OCI-LY1 (cell line): ENCODE results near the gene VPS39.

Experiments
- H2AFZ ChIP-seq: fragments of 200-600 bp; sonication (generic), shearing (Covaris generic); 2 replicates; pipeline ENCODE4 v1.6.0; 2014; ENCODE audit warnings: antibody characterized with exemption, mild to moderate bottlenecking, low read length
- H3F3A ChIP-seq: fragments of 200-600 bp; sonication (generic), shearing (Covaris generic); 2 replicates; pipeline ENCODE4 v1.6.0; 2014; ENCODE audit warnings: mild to moderate bottlenecking, antibody characterized with exemption, low read length, moderate library complexity; ENCODE audit not compliant: insufficient read depth
- H3K27ac ChIP-seq: fragments of 200-600 bp; sonication (generic); 2 replicates; pipeline ENCODE4 v1.5.1; 2014; ENCODE audit warnings: low read length, mixed run types, mild to moderate bottlenecking, low read depth; ENCODE audit not compliant: poor library complexity, severe bottlenecking
- H3K27me3 ChIP-seq: fragments of 200-600 bp; sonication (generic); 2 replicates; pipeline ENCODE4 v1.6.0; 2014; ENCODE audit warnings: antibody characterized with exemption, mild to moderate bottlenecking, low read length, moderate library complexity; ENCODE audit not compliant: insufficient read depth
- H3K36me3 ChIP-seq: fragments of 200-600 bp; sonication (generic); 2 replicates; pipeline ENCODE4 v1.6.1; 2014; ENCODE audit warnings: mild to moderate bottlenecking, antibody characterized with exemption, low read length, moderate library complexity, mixed read lengths; ENCODE audit not compliant: insufficient read depth
- H3K4me1 ChIP-seq: fragments of 200-600 bp; sonication (generic); 2 replicates; pipeline ENCODE4 v1.5.1; 2014; ENCODE audit warnings: mild to moderate bottlenecking, low read length, moderate library complexity; ENCODE audit not compliant: insufficient read depth, severe bottlenecking
- H3K4me2 ChIP-seq: fragments of 200-600 bp; sonication (generic), shearing (Covaris generic); 2 replicates; pipeline ENCODE4 v1.6.1; 2014; ENCODE audit warnings: low read length
- H3K4me3 ChIP-seq: fragments of 200-600 bp; sonication (generic); 2 replicates; pipeline ENCODE4 v1.5.1; 2014; ENCODE audit warnings: low read length, low read depth, mild to moderate bottlenecking, mixed read lengths; ENCODE audit not compliant: poor library complexity, severe bottlenecking
- H3K79me2 ChIP-seq: fragments of 200-600 bp; shearing (Covaris generic); 2 replicates; pipeline ENCODE4 v1.6.1; 2016; ENCODE audit warnings: mixed run types, low read length, mixed read lengths; ENCODE audit not compliant: insufficient read depth
- H3K9ac ChIP-seq: fragments of 200-600 bp; sonication (generic), shearing (Covaris generic); 2 replicates; pipeline ENCODE4 v1.6.1; 2014; ENCODE audit warnings: mild to moderate bottlenecking, low read length, mixed read lengths
- H3K9me2 ChIP-seq: fragments of 200-600 bp; sonication (generic), shearing (Covaris generic); 2 replicates; pipeline ENCODE4 v1.6.1; 2014; ENCODE audit warnings: low read depth, mild to moderate bottlenecking, low read length, mixed read lengths
- H3K9me3 ChIP-seq: fragments of 200-600 bp; shearing (Covaris generic); 2 replicates; pipeline ENCODE4 v1.6.1; 2014; ENCODE audit warnings: low read length, mixed read lengths
- H4K20me1 ChIP-seq: fragments of 200-600 bp; sonication (generic), shearing (Covaris generic); 2 replicates; pipeline ENCODE4 v1.6.0; 2016; ENCODE audit warnings: mild to moderate bottlenecking, low read length; ENCODE audit not compliant: insufficient read depth
- EZH2 ChIP-seq: fragments of 200-600 bp; sonication (generic), shearing (Covaris generic); IDR thresholded peaks from 2 replicates; pipeline ENCODE4 v1.8.0; 2017; ENCODE audit warnings: borderline replicate concordance, mixed run types, mild to moderate bottlenecking, antibody characterized with exemption, low read length, moderate library complexity, mixed read lengths
- TF ChIP-seq, protein P1 (sequence below): fragments of 200-600 bp; sonication (generic), shearing (Covaris generic); IDR thresholded peaks from 2 replicates; pipeline ENCODE4 v1.5.1; 2017; ENCODE audit warnings: mild to moderate bottlenecking, antibody characterized with exemption, low read length, moderate library complexity, mixed read lengths

Gene VPS39

DNA sequence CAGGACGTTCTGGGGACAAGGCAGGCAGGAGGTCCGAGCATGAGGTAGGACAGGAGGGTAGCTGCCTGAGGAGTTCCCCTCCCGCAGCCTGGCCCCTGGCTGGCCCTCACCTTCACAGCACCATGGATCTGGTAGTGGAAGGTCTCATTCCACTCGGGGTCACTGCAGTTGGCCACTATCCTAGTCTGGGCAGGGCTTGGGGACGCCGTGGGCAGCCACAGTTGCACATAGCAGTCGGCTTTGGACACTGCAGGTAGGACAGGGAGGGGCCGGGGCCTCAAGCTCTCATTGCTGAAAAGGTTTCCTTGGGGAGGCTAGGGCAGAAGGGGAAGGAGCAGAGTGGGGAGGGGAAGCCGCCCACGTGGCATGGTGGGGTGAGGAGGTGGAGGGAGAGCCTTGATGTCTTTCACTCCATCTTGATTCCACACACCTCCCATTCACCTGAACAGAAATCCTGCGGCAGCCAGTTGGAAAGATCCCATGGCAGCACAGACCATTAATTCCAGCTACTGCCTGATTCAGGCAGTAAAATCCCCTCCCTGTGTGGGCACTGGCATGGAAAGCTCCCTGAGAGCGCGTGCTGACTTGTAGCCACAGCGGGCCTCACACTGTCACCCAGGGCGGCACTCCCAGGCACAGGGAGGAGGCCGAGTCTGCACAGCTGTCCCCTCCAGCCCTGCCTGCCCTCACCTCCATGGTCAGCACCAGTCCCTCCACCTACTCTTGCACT, 53.7 kb downstream of the VPS39 start:
- H3K27ac ChIP-seq = no peak overlapping the region
- H3K4me1 ChIP-seq = no peaks in the 10 kb centered on the region
- no peak overlapping the region for H3K9ac ChIP-seq
- TF ChIP-seq, protein P1, sequence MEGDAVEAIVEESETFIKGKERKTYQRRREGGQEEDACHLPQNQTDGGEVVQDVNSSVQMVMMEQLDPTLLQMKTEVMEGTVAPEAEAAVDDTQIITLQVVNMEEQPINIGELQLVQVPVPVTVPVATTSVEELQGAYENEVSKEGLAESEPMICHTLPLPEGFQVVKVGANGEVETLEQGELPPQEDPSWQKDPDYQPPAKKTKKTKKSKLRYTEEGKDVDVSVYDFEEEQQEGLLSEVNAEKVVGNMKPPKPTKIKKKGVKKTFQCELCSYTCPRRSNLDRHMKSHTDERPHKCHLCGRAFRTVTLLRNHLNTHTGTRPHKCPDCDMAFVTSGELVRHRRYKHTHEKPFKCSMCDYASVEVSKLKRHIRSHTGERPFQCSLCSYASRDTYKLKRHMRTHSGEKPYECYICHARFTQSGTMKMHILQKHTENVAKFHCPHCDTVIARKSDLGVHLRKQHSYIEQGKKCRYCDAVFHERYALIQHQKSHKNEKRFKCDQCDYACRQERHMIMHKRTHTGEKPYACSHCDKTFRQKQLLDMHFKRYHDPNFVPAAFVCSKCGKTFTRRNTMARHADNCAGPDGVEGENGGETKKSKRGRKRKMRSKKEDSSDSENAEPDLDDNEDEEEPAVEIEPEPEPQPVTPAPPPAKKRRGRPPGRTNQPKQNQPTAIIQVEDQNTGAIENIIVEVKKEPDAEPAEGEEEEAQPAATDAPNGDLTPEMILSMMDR = no peak
- TF ChIP-seq EZH2 = no peak
- no peaks in the 10 kb centered on the region for H3K79me2 ChIP-seq
- no peaks in the 10 kb centered on the region for H3K9me2 ChIP-seq
- no peaks in the 10 kb centered on the region for H3K9me3 ChIP-seq
- no peaks in the 10 kb centered on the region for H4K20me1 ChIP-seq
- H3K4me2 ChIP-seq = no peak overlapping the region
- H2AFZ ChIP-seq = no peak overlapping the region
- no peaks in the 10 kb centered on the region; the same call in 1 of the 2 replicates for H3K27me3 ChIP-seq
- H3K4me3 ChIP-seq = no peak overlapping the region
- H3F3A ChIP-seq = no peaks in the 10 kb centered on the region
- peaks cover 13% of the 10 kb centered on the region for H3K36me3 ChIP-seq

DNA sequence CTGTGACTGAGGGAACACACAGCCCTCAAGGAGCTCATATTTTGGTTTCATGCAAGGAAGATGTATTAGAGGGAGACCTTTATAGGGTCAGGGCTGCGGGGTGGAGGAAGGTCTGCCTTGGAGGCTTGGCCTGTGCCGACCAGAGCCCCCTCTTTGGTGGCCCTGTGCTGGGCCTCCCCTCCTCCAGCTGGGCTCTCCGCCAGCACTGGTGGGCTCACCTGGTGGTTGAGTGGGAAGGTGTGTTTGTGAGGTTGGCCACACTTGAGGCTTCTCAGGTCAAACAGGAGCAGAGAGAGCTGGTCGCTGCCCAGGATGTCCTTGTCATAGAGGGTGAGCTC, 54.3 kb downstream of the VPS39 start:
- Histone ChIP-seq H3K4me3 (no peak overlapping the region), H3K36me3 (peaks cover 7% of the 10 kb centered on the region; the same call in 1 of the 2 replicates), H3K27ac (no peak overlapping the region), H3K27me3 (no peaks in the 10 kb centered on the region; the same call in 1 of the 2 replicates), H3K9me3 (no peaks in the 10 kb centered on the region), H3F3A (no peaks in the 10 kb centered on the region), H4K20me1 (no peaks in the 10 kb centered on the region), H2AFZ (no peak overlapping the region), H3K4me2 (no peak overlapping the region), H3K79me2 (no peaks in the 10 kb centered on the region), H3K9me2 (no peaks in the 10 kb centered on the region), H3K9ac (no peak overlapping the region), H3K4me1 (no peaks in the 10 kb centered on the region)
- no peak for TF ChIP-seq EZH2
- TF ChIP-seq, protein P1 = no peak

DNA sequence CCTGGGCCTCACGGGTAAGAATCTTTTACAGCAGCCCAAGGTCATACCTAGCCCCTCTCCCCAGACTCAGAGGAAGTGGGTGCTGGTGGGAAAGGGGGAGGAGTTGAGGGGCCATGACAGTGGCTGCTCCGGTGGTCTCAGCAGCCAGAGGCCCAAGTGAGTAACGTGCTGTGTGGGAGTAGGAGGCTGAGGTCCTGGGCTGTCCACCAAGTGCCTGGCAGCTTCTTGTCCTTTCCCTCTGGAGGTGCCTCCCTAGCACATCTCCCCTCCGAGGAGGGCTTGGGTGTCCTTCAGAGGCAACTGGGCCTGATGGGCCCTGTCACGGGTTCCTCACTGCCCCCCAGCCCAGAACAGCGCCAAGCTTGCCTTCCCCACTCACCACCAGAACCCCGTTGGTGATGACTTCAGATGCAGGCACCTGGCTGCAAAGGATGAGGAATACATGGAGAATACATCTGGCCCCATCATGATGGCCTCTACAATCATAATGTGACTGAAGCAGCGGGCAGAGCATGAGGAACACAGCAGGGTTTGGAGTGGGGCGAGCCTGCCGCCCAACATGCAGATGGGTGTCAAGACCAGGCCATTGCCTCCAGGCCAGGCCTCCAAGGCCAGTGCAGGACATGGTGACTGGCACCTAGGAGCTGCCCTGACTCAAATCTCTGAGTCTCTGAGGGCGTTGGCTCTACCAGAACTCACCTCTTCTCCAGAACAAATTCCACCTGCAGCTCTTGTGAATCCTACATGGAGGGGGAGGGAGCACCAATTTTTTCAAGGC, 55.0 kb downstream of the VPS39 start:
- Histone ChIP-seq H4K20me1 (no peaks in the 10 kb centered on the region), H3K4me2 (no peak overlapping the region), H3K27ac (no peak overlapping the region), H3K36me3 (no peaks in the 10 kb centered on the region), H3F3A (no peaks in the 10 kb centered on the region), H3K4me3 (no peak overlapping the region), H3K27me3 (no peaks in the 10 kb centered on the region; the same call in 1 of the 2 replicates), H3K9me2 (no peaks in the 10 kb centered on the region), H3K9ac (no peak overlapping the region), H3K79me2 (no peaks in the 10 kb centered on the region), H2AFZ (no peak overlapping the region), H3K9me3 (no peaks in the 10 kb centered on the region), H3K4me1 (no peaks in the 10 kb centered on the region)
- TF ChIP-seq, protein P1 = no peak
- no peak for TF ChIP-seq EZH2
